ENCODE results near the gene AASS.

Gene AASS

GRCh38 chr7:122123746-122124145 lies 20.3 kb downstream of the AASS start:
- no peak for DNase-seq (ENCODE audit: low read depth in 2 of 2, low spot score in 1 of 2)

GRCh38 chr7:122118757-122119156 lies 25.3 kb downstream of the AASS start:
- no peak for DNase-seq (ENCODE audit: low read depth in 2 of 2, low spot score in 1 of 2)

GRCh38 chr7:122103064-122103463 lies 41.0 kb downstream of the AASS start:
- DNase-seq (ENCODE audit: low read depth in 2 of 2, low spot score in 1 of 2) = no peak

GRCh38 chr7:122100021-122100420 lies 44.0 kb downstream of the AASS start:
- DNase-seq (ENCODE audit: low read depth in 2 of 2, low spot score in 1 of 2) = no peak

GRCh38 chr7:122095642-122096041 lies 48.4 kb downstream of the AASS start:
- DNase-seq (ENCODE audit: low read depth in 2 of 2, low spot score in 1 of 2) = no peak

- DNase-seq (ENCODE audit: low read depth in 2 of 2, low spot score in 1 of 2) = no peak
Observed at GRCh38 chr7:122094549-122094948, 49.5 kb downstream of the AASS start.

GRCh38 chr7:122092964-122093797 lies 50.9 kb downstream of the AASS start:
- DNase-seq (ENCODE audit: low read depth in 2 of 2, low spot score in 1 of 2) = peak; percentile 1 to 7

GRCh38 chr7:122082670-122083069 lies 61.4 kb downstream of the AASS start:
- DNase-seq (ENCODE audit: low read depth in 2 of 2, low spot score in 1 of 2) = no peak

GRCh38 chr7:122082160-122082559 lies 61.9 kb downstream of the AASS start:
- DNase-seq (ENCODE audit: low read depth in 2 of 2, low spot score in 1 of 2) = no peak

- no peak for DNase-seq (ENCODE audit: low read depth in 2 of 2, low spot score in 1 of 2)
Observed at GRCh38 chr7:122073635-122074034, 70.4 kb downstream of the AASS start.

- no peak for DNase-seq (ENCODE audit: low read depth in 2 of 2, low spot score in 1 of 2)
Observed at GRCh38 chr7:122072924-122073599, 71.0 kb downstream of the AASS start.

GRCh38 chr7:122072272-122072671 lies 71.8 kb downstream of the AASS start:
- DNase-seq (ENCODE audit: low read depth in 2 of 2, low spot score in 1 of 2) = no peak

- DNase-seq (ENCODE audit: low read depth in 2 of 2, low spot score in 1 of 2) = no peak
Observed at GRCh38 chr7:122070834-122071233, 73.2 kb downstream of the AASS start.

- DNase-seq (ENCODE audit: low read depth in 2 of 2, low spot score in 1 of 2) = no peak
Observed at GRCh38 chr7:122070062-122070461, 74.0 kb downstream of the AASS start.

GRCh38 chr7:122068999-122069398 lies 75.0 kb downstream of the AASS start:
- DNase-seq (ENCODE audit: low read depth in 2 of 2, low spot score in 1 of 2) = no peak

GRCh38 chr7:122068046-122068445 lies 76.0 kb downstream of the AASS start:
- no peak for DNase-seq (ENCODE audit: low read depth in 2 of 2, low spot score in 1 of 2)

- no peak for DNase-seq (ENCODE audit: low read depth in 2 of 2, low spot score in 1 of 2)
Observed at GRCh38 chr7:122067077-122067476, 77.0 kb downstream of the AASS start.

- DNase-seq (ENCODE audit: low read depth in 2 of 2, low spot score in 1 of 2) = no peak
Observed at GRCh38 chr7:122064971-122065370, 79.1 kb downstream of the AASS start.

- DNase-seq (ENCODE audit: low read depth in 2 of 2, low spot score in 1 of 2) = no peak
Observed at GRCh38 chr7:122063146-122063545, 80.9 kb downstream of the AASS start.

- DNase-seq (ENCODE audit: low read depth in 2 of 2, low spot score in 1 of 2) = no peak
Observed at GRCh38 chr7:122059542-122059941, 84.5 kb downstream of the AASS start.

GRCh38 chr7:122056977-122057376 lies 87.1 kb downstream of the AASS start:
- DNase-seq (ENCODE audit: low read depth in 2 of 2, low spot score in 1 of 2) = no peak

- DNase-seq (ENCODE audit: low read depth in 2 of 2, low spot score in 1 of 2) = no peak
Observed at GRCh38 chr7:122055073-122055472, 89.0 kb downstream of the AASS start.

GRCh38 chr7:122054393-122054792 lies 89.7 kb downstream of the AASS start:
- no peak for DNase-seq (ENCODE audit: low read depth in 2 of 2, low spot score in 1 of 2)

Measured in stimulated activated CD8-positive, alpha-beta memory T cell treated with anti-CD3 and anti-CD28 coated beads, Interleukin-4, amount 100 ng/mL, for 1 hour (primary cell).